Smooth muscle cell (in vitro differentiated cells): ENCODE data around the gene ARL8A. TPM values are rescaled to one million over a fixed set of nuclear protein-coding genes. Genes with fewer than 3 reads are reported as not detected.

Experiments used
- DNase-seq: peaks from one replicate; lab custom pipeline; 2025; ENCODE audit not compliant: unreplicated experiment; lab: John Stamatoyannopoulos, UW
- H2AFZ ChIP-seq: fragments of 200-600 bp; sonication (generic); 2 replicates; pipeline ENCODE4 v1.6.0; 2016; ENCODE audit warnings: antibody characterized with exemption, low read depth, mild to moderate bottlenecking
- H3F3A ChIP-seq: fragments of 200-600 bp; sonication (generic); 2 replicates; pipeline ENCODE4 v1.6.0; 2017; ENCODE audit warnings: antibody characterized with exemption, low read depth
- H3K27ac ChIP-seq: fragments of 200-600 bp; sonication (generic); 2 replicates; pipeline ENCODE4 v1.5.1; 2016; ENCODE audit warnings: low read depth, mild to moderate bottlenecking
- H3K27me3 ChIP-seq: fragments of 200-600 bp; sonication (generic); 2 replicates; pipeline ENCODE4 v1.6.1; 2016; ENCODE audit warnings: low read depth, mild to moderate bottlenecking
- H3K36me3 ChIP-seq: fragments of 200-600 bp; sonication (generic); 2 replicates; pipeline ENCODE4 v1.5.1; 2016; ENCODE audit warnings: low read depth
- H3K4me1 ChIP-seq: fragments of 200-600 bp; sonication (generic); 2 replicates; pipeline ENCODE4 v1.5.1; 2016; ENCODE audit warnings: low read depth
- H3K4me2 ChIP-seq: fragments of 200-600 bp; sonication (generic); 2 replicates; pipeline ENCODE4 v1.6.0; 2016; ENCODE audit warnings: mild to moderate bottlenecking
- H3K4me3 ChIP-seq: fragments of 200-600 bp; sonication (generic); 2 replicates; pipeline ENCODE4 v1.5.1; 2016; ENCODE audit warnings: mild to moderate bottlenecking
- H3K79me2 ChIP-seq: fragments of 200-600 bp; sonication (generic); 2 replicates; pipeline ENCODE4 v1.6.0; 2016; ENCODE audit warnings: low read depth, mild to moderate bottlenecking
- H3K9ac ChIP-seq: fragments of 200-600 bp; sonication (generic); 2 replicates; pipeline ENCODE4 v1.6.0; 2016; ENCODE audit warnings: low read depth
- H3K9me3 ChIP-seq: fragments of 200-600 bp; sonication (generic); replicated peaks from 2 replicates; pipeline ENCODE4 v1.5.1; 2016; ENCODE audit warnings: low read depth
- H4K20me1 ChIP-seq: fragments of 200-600 bp; sonication (generic); 2 replicates; pipeline ENCODE4 v1.6.0; 2016; ENCODE audit warnings: low read depth
- WGBS: methylation state at CpG from one replicate; pipeline ENCODE4 v1.1.7; 2016; ENCODE audit warnings: low lambda C conversion rate; 5-methylcytosine and 5-hydroxymethylcytosine counted together
- polyA plus RNA-seq: library from polyadenylated mRNA; unstranded; fragments of >200 nt; fragmentation: Nextera tagmentation; extraction: Ambion mirVana; gene quantifications from 2 replicates; pipeline ENCODE4 v1.2.1, GENCODE V29; 2016
- total RNA-seq: library from RNA; depleted of rRNA; stranded (reverse); fragments of >200 nt; gene quantifications from 2 replicates; pipeline ENCODE4 v1.2.3, GENCODE V29; 2014
- TF ChIP-seq, protein P1 (sequence below): fragments of 200-600 bp; sonication (generic); IDR thresholded peaks from 2 replicates; pipeline ENCODE4 v1.5.1; 2017; ENCODE audit warnings: borderline replicate concordance, mild to moderate bottlenecking, antibody characterized with exemption; ENCODE audit not compliant: insufficient read depth, poor library complexity, severe bottlenecking

ARL8A gene
- total and polyA plus RNA-seq, 2 experiments from 2014 or later = 44.8 to 54.7 TPM

- Histone ChIP-seq H3K9me3 (no peaks in the 10 kb centered on the region), H3K79me2 (no peaks in the 10 kb centered on the region), H3K4me3 (no peak overlapping the region), H3F3A (no peaks in the 10 kb centered on the region), H3K4me1 (no peaks in the 10 kb centered on the region), H2AFZ (no peak overlapping the region), H3K4me2 (no peak overlapping the region), H4K20me1 (no peaks in the 10 kb centered on the region), H3K36me3 (no peaks in the 10 kb centered on the region), H3K27me3 (no peaks in the 10 kb centered on the region), H3K27ac (no peak overlapping the region), H3K9ac (no peak overlapping the region)
- TF ChIP-seq, protein P1, sequence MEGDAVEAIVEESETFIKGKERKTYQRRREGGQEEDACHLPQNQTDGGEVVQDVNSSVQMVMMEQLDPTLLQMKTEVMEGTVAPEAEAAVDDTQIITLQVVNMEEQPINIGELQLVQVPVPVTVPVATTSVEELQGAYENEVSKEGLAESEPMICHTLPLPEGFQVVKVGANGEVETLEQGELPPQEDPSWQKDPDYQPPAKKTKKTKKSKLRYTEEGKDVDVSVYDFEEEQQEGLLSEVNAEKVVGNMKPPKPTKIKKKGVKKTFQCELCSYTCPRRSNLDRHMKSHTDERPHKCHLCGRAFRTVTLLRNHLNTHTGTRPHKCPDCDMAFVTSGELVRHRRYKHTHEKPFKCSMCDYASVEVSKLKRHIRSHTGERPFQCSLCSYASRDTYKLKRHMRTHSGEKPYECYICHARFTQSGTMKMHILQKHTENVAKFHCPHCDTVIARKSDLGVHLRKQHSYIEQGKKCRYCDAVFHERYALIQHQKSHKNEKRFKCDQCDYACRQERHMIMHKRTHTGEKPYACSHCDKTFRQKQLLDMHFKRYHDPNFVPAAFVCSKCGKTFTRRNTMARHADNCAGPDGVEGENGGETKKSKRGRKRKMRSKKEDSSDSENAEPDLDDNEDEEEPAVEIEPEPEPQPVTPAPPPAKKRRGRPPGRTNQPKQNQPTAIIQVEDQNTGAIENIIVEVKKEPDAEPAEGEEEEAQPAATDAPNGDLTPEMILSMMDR = no peak
- DNase-seq = no peak
- WGBS = 82% methylated on average over 8 of the region's 8 CpGs
Observed at GRCh38 chr1:202156590-202156989, 12.1 kb upstream of the ARL8A start.

DNA sequence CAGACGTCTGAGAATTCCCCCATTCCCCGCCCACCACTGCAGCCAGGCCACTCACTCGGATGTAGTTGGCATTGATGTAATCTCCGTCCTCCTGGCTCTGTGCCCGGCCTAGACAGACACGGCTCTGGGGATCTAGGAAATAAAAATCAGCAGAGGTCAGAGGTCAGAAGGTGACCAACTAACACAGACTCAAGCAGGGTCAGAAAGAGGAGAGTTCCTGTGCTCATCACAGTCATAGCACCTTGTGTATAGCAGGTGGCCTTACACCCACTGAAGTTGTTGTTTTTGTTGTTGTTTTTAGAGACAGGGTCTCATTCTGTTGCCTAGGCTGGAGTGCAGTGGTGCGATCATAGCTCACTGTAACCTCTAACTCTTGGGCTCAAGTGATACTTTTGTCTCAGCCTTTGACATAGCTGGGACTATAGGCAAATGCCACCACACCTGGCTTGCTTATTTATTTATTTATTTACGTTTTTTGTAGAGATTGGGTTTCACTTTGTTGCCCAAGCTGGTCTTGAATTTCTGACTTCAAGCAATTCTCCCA lies 11.0 kb upstream of the ARL8A start:
- no peak overlapping the region for H3K9ac ChIP-seq
- DNase-seq = no peak
- no peak overlapping the region for H2AFZ ChIP-seq
- no peaks in the 10 kb centered on the region for H3K79me2 ChIP-seq
- no peak overlapping the region for H3K4me2 ChIP-seq
- whole genome bisulfite sequencing = 58% methylated on average over 8 of the region's 8 CpGs
- no peak overlapping the region for H3K4me3 ChIP-seq
- no peaks in the 10 kb centered on the region for H3F3A ChIP-seq
- no peak overlapping the region for H3K27ac ChIP-seq
- H3K36me3 ChIP-seq = no peaks in the 10 kb centered on the region
- no peaks in the 10 kb centered on the region for H3K4me1 ChIP-seq
- TF ChIP-seq, protein P1 = no peak
- H4K20me1 ChIP-seq = no peaks in the 10 kb centered on the region
- H3K9me3 ChIP-seq = no peaks in the 10 kb centered on the region
- no peaks in the 10 kb centered on the region for H3K27me3 ChIP-seq

DNA sequence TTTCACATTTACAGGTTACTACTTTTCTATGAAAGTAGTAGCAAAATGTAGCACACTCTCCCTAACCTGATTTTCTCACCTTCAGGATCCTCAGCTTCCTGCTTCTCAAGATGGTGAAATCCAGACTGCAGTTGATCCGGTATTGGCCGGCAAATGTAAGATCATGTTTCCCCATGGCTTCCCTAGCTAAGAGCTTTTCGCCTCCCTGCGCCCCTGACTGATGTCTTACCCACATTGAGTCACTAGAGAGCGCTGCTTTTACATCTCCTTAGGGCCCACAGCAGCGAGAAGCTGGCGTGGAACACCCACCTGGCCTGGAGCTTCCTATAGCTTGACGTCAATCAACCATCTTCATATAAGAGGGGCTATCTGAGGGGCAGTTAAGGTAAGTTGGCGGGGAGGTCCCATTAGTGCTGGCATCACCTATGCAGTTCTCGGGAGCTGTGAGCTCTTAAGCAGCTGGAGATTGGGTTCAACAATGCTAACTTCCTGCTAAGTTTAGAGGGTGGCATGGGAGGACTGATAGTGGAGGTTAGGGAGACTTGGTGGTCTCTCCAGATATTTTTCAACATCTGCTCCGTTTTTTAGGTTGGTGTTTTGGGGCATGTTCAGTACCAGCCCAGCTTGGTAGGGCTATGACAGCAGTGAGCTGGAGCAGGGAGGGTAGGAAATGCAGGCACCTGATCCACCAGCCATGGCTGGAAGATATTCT lies 10.4 kb upstream of the ARL8A start:
- Histone ChIP-seq H3K27me3 (no peaks in the 10 kb centered on the region), H3K79me2 (no peaks in the 10 kb centered on the region), H3F3A (no peaks in the 10 kb centered on the region), H3K4me1 (no peaks in the 10 kb centered on the region), H3K9ac (no peak overlapping the region), H3K36me3 (no peaks in the 10 kb centered on the region), H3K4me2 (no peak overlapping the region), H3K27ac (no peak overlapping the region), H2AFZ (no peak overlapping the region), H3K9me3 (no peaks in the 10 kb centered on the region), H4K20me1 (no peaks in the 10 kb centered on the region), H3K4me3 (no peak overlapping the region)
- DNase-seq = no peak
- TF ChIP-seq, protein P1 = peak; percentile 35
- WGBS = 26% methylated on average over 11 of the region's 11 CpGs
